Measurements from ENCODE around the gene KRTAP29-1.

Gene KRTAP29-1

GRCh38 chr17:41307647-41308046, 5.0 kb upstream of the KRTAP29-1 start:
- DNase-seq (ENCODE audit: extremely low spot score) = no peak
- CTCF ChIA-PET = interaction anchor here (0.6 to 1.8 kb wide), 2 partner anchors 15 to 345 kb away, joined by 3 to 7 read pairs; no protein-coding TSS in a partner anchor
- TF ChIP-seq FOXK2 (IDR thresholded peaks at IDR 0.05) = no peak
- no peak for TF ChIP-seq LEF1 (IDR thresholded peaks at IDR 0.05; ENCODE audit: borderline replicate concordance)
- no peak for TF ChIP-seq L3MBTL2 (conservative IDR thresholded peaks at IDR 0.05)
- TF ChIP-seq TARDBP (IDR thresholded peaks at IDR 0.05) = no peak
- TF ChIP-seq CTBP1 (IDR thresholded peaks at IDR 0.05; ENCODE audit: borderline replicate concordance) = no peak
- TF ChIP-seq, protein P1, sequence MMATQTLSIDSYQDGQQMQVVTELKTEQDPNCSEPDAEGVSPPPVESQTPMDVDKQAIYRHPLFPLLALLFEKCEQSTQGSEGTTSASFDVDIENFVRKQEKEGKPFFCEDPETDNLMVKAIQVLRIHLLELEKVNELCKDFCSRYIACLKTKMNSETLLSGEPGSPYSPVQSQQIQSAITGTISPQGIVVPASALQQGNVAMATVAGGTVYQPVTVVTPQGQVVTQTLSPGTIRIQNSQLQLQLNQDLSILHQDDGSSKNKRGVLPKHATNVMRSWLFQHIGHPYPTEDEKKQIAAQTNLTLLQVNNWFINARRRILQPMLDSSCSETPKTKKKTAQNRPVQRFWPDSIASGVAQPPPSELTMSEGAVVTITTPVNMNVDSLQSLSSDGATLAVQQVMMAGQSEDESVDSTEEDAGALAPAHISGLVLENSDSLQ (IDR thresholded peaks at IDR 0.05) = no peak
- no peak for TF ChIP-seq FOXA1 (IDR thresholded peaks at IDR 0.05)
- TF ChIP-seq NFRKB (IDR thresholded peaks at IDR 0.05) = no peak
- no peak for TF ChIP-seq SUZ12 (IDR thresholded peaks at IDR 0.05)
- no peak for TF ChIP-seq ELF4 (IDR thresholded peaks at IDR 0.05)
- no peak for TF ChIP-seq FOXM1 (IDR thresholded peaks at IDR 0.05; ENCODE audit: borderline replicate concordance)
- POLR2A ChIA-PET = no interaction called here

- no peak for DNase-seq (ENCODE audit: extremely low spot score)
- CTCF ChIA-PET = no interaction called here
- POLR2A ChIA-PET = no interaction called here
- no peak for TF ChIP-seq FOXA1 (IDR thresholded peaks at IDR 0.05)
- no peak for TF ChIP-seq FOXK2 (IDR thresholded peaks at IDR 0.05)
- no peak for TF ChIP-seq NFRKB (IDR thresholded peaks at IDR 0.05)
- no peak for TF ChIP-seq SUZ12 (IDR thresholded peaks at IDR 0.05)
- TF ChIP-seq ELF4 (IDR thresholded peaks at IDR 0.05) = no peak
- TF ChIP-seq L3MBTL2 (conservative IDR thresholded peaks at IDR 0.05) = no peak
- no peak for TF ChIP-seq ARNT (IDR thresholded peaks at IDR 0.05)
- no peak for TF ChIP-seq LEF1 (IDR thresholded peaks at IDR 0.05; ENCODE audit: borderline replicate concordance)
- TF ChIP-seq HDGF (IDR thresholded peaks at IDR 0.05; ENCODE audit: borderline replicate concordance) = no peak
- TF ChIP-seq BHLHE40 (IDR thresholded peaks at IDR 0.05; ENCODE audit: borderline replicate concordance) = no peak
- TF ChIP-seq TARDBP (IDR thresholded peaks at IDR 0.05) = no peak
- no peak for TF ChIP-seq SP1 (IDR thresholded peaks at IDR 0.05)
- no peak for TF ChIP-seq ZNF384 (IDR thresholded peaks at IDR 0.05)
- no peak for TF ChIP-seq CTBP1 (IDR thresholded peaks at IDR 0.05; ENCODE audit: borderline replicate concordance)
- no peak for TF ChIP-seq FOXM1 (IDR thresholded peaks at IDR 0.05; ENCODE audit: borderline replicate concordance)
- TF ChIP-seq, protein P1 (IDR thresholded peaks at IDR 0.05) = no peak
These were observed 1.4 kb upstream of the KRTAP29-1 start for GRCh38 chr17:41304091-41304490.

DNA sequence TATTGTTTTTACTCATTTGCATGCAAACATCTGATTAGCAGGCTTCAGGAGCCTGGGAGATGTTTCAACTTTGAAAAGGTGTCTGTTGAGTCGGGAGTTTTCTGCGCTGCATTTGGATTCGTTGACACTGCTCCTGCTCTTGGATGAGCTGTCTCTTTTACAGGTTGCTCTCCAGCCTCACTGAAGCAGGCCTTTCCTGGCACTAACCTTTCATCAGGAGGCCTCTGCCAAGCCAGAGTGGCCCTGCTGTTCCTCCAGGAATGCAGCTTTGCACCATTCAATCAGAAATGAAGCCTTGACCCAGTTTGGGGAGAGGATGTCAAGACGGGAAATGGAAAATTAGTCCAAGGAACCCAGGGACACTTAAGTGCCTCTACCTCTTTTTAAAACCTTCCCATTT, 330 bp upstream of the KRTAP29-1 start:
- ChIA-PET POLR2A (no interaction called here), CTCF (interaction anchor here (0.9 kb wide), 1 partner anchor 19 kb away, joined by 4 read pairs; no protein-coding TSS in a partner anchor)
- TF ChIP-seq FOXK2 (IDR thresholded peaks at IDR 0.05) (no peak), L3MBTL2 (conservative IDR thresholded peaks at IDR 0.05) (no peak), FOXA1 (IDR thresholded peaks at IDR 0.05) (no peak), TARDBP (IDR thresholded peaks at IDR 0.05) (no peak)
- DNase-seq (ENCODE audit: extremely low spot score) = no peak

- TF ChIP-seq HDGF (IDR thresholded peaks at IDR 0.05; ENCODE audit: borderline replicate concordance) (no peak), LEF1 (IDR thresholded peaks at IDR 0.05; ENCODE audit: borderline replicate concordance) (no peak), FOXM1 (IDR thresholded peaks at IDR 0.05; ENCODE audit: borderline replicate concordance) (no peak), NFRKB (IDR thresholded peaks at IDR 0.05) (no peak), SP1 (IDR thresholded peaks at IDR 0.05) (no peak), SUZ12 (IDR thresholded peaks at IDR 0.05) (no peak), FOXA1 (IDR thresholded peaks at IDR 0.05) (no peak), L3MBTL2 (conservative IDR thresholded peaks at IDR 0.05) (no peak), CTBP1 (IDR thresholded peaks at IDR 0.05; ENCODE audit: borderline replicate concordance) (no peak), TARDBP (IDR thresholded peaks at IDR 0.05) (no peak)
- TF ChIP-seq, protein P1 (IDR thresholded peaks at IDR 0.05) = no peak
- DNase-seq (ENCODE audit: extremely low spot score) = no peak
- POLR2A ChIA-PET = no interaction called here
- CTCF ChIA-PET = no interaction called here
These were observed 1.4 kb downstream of the KRTAP29-1 start for GRCh38 chr17:41301204-41301790.

- ChIA-PET CTCF (no interaction called here), POLR2A (no interaction called here)
- no peak for TF ChIP-seq BHLHE40 (IDR thresholded peaks at IDR 0.05; ENCODE audit: borderline replicate concordance)
- no peak for TF ChIP-seq FOXA1 (IDR thresholded peaks at IDR 0.05)
- no peak for TF ChIP-seq L3MBTL2 (conservative IDR thresholded peaks at IDR 0.05)
- no peak for TF ChIP-seq CTBP1 (IDR thresholded peaks at IDR 0.05; ENCODE audit: borderline replicate concordance)
- no peak for TF ChIP-seq ELF4 (IDR thresholded peaks at IDR 0.05)
- TF ChIP-seq ARNT (IDR thresholded peaks at IDR 0.05) = no peak
- DNase-seq (ENCODE audit: extremely low spot score) = no peak
These were observed 4.1 kb downstream of the KRTAP29-1 start for GRCh38 chr17:41298458-41299135.

GRCh38 chr17:41296846-41297245, 5.8 kb downstream of the KRTAP29-1 start:
- CTCF ChIA-PET = no interaction called here
- DNase-seq (ENCODE audit: extremely low spot score) = no peak
- POLR2A ChIA-PET = no interaction called here
- TF ChIP-seq NFRKB (IDR thresholded peaks at IDR 0.05) (no peak), SP1 (IDR thresholded peaks at IDR 0.05) (no peak), CTBP1 (IDR thresholded peaks at IDR 0.05; ENCODE audit: borderline replicate concordance) (no peak), ARNT (IDR thresholded peaks at IDR 0.05) (no peak), FOXK2 (IDR thresholded peaks at IDR 0.05) (no peak), FOXA1 (IDR thresholded peaks at IDR 0.05) (no peak), SUZ12 (IDR thresholded peaks at IDR 0.05) (no peak), L3MBTL2 (conservative IDR thresholded peaks at IDR 0.05) (no peak), TARDBP (IDR thresholded peaks at IDR 0.05) (no peak), FOXM1 (IDR thresholded peaks at IDR 0.05; ENCODE audit: borderline replicate concordance) (no peak), LEF1 (IDR thresholded peaks at IDR 0.05; ENCODE audit: borderline replicate concordance) (no peak), HDGF (IDR thresholded peaks at IDR 0.05; ENCODE audit: borderline replicate concordance) (no peak), BHLHE40 (IDR thresholded peaks at IDR 0.05; ENCODE audit: borderline replicate concordance) (no peak), ZNF384 (IDR thresholded peaks at IDR 0.05) (no peak), ELF4 (IDR thresholded peaks at IDR 0.05) (no peak)
- TF ChIP-seq, protein P1 (IDR thresholded peaks at IDR 0.05) = no peak

Measured in HEK293T (cell line).